ENCODE results near the gene COL6A3.

The COL6A3 gene

DNA sequence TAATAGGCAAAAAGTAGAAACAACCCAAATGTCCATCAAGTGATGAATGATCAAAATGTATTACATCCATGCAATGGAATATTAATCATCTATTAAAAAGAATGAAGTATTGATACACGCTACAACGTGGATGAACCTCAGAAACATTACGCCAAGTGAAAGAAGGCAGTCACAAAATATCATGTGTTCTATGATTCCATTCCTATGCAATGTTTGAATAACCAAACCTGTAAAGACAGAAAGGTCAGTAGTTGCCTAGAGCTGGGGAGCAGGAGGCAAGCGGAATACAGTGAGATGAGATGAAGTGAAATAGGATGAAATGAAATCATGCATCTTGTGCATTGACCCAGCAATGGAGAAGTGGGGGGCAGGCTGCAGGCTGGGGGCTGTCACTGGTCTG, 17.9 kb upstream of the COL6A3 start:
- H3K4me3 ChIP-seq (ENCODE audit: insufficient read depth, low read depth, low read length, poor library complexity, severe bottlenecking): no peak overlapping the region

DNA sequence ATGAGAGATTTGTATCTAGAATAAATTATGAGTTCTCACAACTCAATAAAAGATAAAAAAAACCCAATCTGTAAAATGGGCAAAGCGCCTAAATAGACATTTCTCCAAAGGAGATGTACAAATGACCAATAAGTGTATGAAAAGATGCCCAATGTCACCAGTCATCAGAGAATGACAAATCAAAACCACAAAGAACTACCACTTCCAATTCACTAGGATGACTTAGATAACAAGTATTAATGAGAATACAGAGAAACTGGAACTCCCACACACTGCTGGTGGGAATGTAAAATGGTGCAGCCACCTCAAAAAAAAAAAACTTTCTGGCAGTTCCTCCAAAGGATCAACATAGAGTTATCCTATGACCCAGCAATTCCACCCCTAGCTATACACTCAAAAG, 17.4 kb upstream of the COL6A3 start:
- no peak for DNase-seq
- H3K9me3 ChIP-seq (ENCODE audit: control insufficient read depth, low read length): no peaks in the 10 kb centered on the region
- no peaks in the 10 kb centered on the region for H3K27me3 ChIP-seq (replicated peaks; ENCODE audit: control insufficient read depth, insufficient read depth, low read length, poor library complexity, severe bottlenecking)
- no peak overlapping the region for H3K4me3 ChIP-seq (ENCODE audit: insufficient read depth, low read depth, low read length, poor library complexity, severe bottlenecking)
- peaks cover 60% of the 10 kb centered on the region for H3K4me1 ChIP-seq (ENCODE audit: control insufficient read depth, insufficient read depth, low read length, poor library complexity, severe bottlenecking)
- no peaks in the 10 kb centered on the region for H3K36me3 ChIP-seq (ENCODE audit: control insufficient read depth, insufficient read depth, low read length)
- no peak overlapping the region for H3K27ac ChIP-seq (ENCODE audit: insufficient read depth, low read length, poor library complexity, severe bottlenecking)

More for the DNA sequence above, 17.9 kb upstream of the COL6A3 start:
- no peak for DNase-seq
- Histone ChIP-seq H3K4me1 (ENCODE audit: control insufficient read depth, insufficient read depth, low read length, poor library complexity, severe bottlenecking) (peaks cover 60% of the 10 kb centered on the region), H3K27ac (ENCODE audit: insufficient read depth, low read length, poor library complexity, severe bottlenecking) (peak overlapping the region; percentile 48), H3K36me3 (ENCODE audit: control insufficient read depth, insufficient read depth, low read length) (no peaks in the 10 kb centered on the region), H3K9me3 (ENCODE audit: control insufficient read depth, low read length) (no peaks in the 10 kb centered on the region), H3K27me3 (replicated peaks; ENCODE audit: control insufficient read depth, insufficient read depth, low read length, poor library complexity, severe bottlenecking) (no peaks in the 10 kb centered on the region)

DNA sequence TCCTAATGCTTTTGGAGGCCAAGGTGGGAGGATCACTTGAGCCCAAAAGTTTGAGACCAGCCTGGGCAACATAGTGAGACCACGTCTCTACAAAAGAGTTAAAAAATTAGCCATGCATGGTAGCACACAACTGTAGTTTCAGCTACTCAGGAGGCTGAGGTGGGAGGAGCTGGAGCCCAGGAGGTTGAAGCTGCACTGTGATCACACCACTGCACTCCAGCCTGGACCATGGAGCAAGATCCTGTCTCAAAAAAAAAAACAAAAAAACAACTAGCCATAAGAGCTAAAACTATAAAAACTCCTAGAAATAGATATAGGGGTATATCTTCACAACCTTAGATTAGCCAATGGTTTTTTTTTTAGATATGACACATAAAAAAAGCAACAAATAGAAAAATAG, 16.9 kb upstream of the COL6A3 start:
- no peak for DNase-seq
- Histone ChIP-seq H3K9me3 (ENCODE audit: control insufficient read depth, low read length) (no peaks in the 10 kb centered on the region), H3K4me1 (ENCODE audit: control insufficient read depth, insufficient read depth, low read length, poor library complexity, severe bottlenecking) (peaks cover 60% of the 10 kb centered on the region), H3K36me3 (ENCODE audit: control insufficient read depth, insufficient read depth, low read length) (no peaks in the 10 kb centered on the region), H3K4me3 (ENCODE audit: insufficient read depth, low read depth, low read length, poor library complexity, severe bottlenecking) (no peak overlapping the region), H3K27ac (ENCODE audit: insufficient read depth, low read length, poor library complexity, severe bottlenecking) (no peak overlapping the region), H3K27me3 (replicated peaks; ENCODE audit: control insufficient read depth, insufficient read depth, low read length, poor library complexity, severe bottlenecking) (no peaks in the 10 kb centered on the region)

DNA sequence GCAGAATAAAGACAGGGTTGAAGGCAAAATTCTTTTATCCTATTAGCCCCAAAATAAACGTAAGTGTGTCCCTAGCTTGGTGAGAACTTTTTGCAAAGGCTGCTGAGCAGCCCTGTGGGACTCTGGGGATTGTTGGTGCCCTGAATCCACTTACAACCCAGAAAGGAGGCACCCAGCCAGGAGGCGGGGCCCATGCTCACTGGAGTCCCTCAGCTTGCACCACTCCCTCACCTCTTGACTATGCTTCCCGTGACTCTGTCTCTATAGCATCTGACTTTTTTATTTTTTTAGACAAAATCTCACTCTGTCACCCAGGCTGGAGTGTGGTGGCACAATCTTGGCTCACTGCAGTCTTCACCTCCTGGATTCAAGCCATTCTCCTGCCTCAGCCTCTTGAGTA, 15.8 kb upstream of the COL6A3 start:
- Histone ChIP-seq H3K36me3 (ENCODE audit: control insufficient read depth, insufficient read depth, low read length) (no peaks in the 10 kb centered on the region), H3K4me1 (ENCODE audit: control insufficient read depth, insufficient read depth, low read length, poor library complexity, severe bottlenecking) (peaks cover 49% of the 10 kb centered on the region), H3K27ac (ENCODE audit: insufficient read depth, low read length, poor library complexity, severe bottlenecking) (no peak overlapping the region), H3K4me3 (ENCODE audit: insufficient read depth, low read depth, low read length, poor library complexity, severe bottlenecking) (no peak overlapping the region), H3K27me3 (replicated peaks; ENCODE audit: control insufficient read depth, insufficient read depth, low read length, poor library complexity, severe bottlenecking) (no peaks in the 10 kb centered on the region), H3K9me3 (ENCODE audit: control insufficient read depth, low read length) (no peaks in the 10 kb centered on the region)
- DNase-seq: no peak

DNA sequence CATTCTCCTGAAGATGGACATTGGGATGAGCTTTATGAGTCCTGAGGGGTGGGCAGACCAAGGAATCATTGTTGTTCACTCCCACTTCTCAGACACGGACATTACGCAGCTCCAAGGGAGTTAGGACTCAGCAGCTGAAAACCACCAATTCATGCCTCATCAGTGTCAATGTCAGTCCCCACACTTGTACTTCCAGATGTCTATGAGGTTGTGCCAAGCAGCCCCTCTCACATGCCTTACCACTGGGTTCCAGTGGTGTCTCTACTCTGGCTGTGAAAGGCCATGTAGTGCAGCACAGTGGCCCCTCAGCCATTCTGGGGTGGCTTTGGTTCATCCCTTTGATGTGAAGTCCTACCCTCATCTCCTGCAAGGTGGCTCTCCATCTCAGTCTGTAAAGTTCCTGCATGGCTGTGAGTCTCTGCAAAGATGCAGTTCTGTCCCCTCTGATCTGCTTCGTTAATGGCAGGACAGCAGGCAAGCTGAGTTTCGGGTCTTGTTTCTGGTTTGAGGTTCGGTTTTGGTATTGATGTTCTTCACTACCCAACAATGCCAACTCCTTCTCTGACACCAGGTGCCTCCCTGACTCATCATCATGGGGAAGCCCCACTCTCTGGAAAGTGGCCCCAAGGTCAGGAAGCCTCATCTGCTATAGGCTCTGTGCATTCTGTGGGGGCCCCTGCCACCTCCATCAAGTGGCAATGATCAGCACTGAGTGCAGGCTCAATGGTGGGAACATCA, 14.0 kb upstream of the COL6A3 start:
- Histone ChIP-seq H3K27me3 (replicated peaks; ENCODE audit: control insufficient read depth, insufficient read depth, low read length, poor library complexity, severe bottlenecking) (no peaks in the 10 kb centered on the region), H3K4me3 (ENCODE audit: insufficient read depth, low read depth, low read length, poor library complexity, severe bottlenecking) (no peak overlapping the region), H3K9me3 (ENCODE audit: control insufficient read depth, low read length) (no peaks in the 10 kb centered on the region), H3K27ac (ENCODE audit: insufficient read depth, low read length, poor library complexity, severe bottlenecking) (no peak overlapping the region), H3K4me1 (ENCODE audit: control insufficient read depth, insufficient read depth, low read length, poor library complexity, severe bottlenecking) (peaks cover 31% of the 10 kb centered on the region), H3K36me3 (ENCODE audit: control insufficient read depth, insufficient read depth, low read length) (no peaks in the 10 kb centered on the region)
- DNase-seq: peak in 2 of 3 donors; percentile 18 to 38

- Histone ChIP-seq H3K4me1 (ENCODE audit: control insufficient read depth, insufficient read depth, low read length, poor library complexity, severe bottlenecking) (peaks cover 28% of the 10 kb centered on the region), H3K4me3 (ENCODE audit: insufficient read depth, low read depth, low read length, poor library complexity, severe bottlenecking) (no peak overlapping the region), H3K36me3 (ENCODE audit: control insufficient read depth, insufficient read depth, low read length) (no peaks in the 10 kb centered on the region), H3K27me3 (replicated peaks; ENCODE audit: control insufficient read depth, insufficient read depth, low read length, poor library complexity, severe bottlenecking) (no peaks in the 10 kb centered on the region), H3K27ac (ENCODE audit: insufficient read depth, low read length, poor library complexity, severe bottlenecking) (no peak overlapping the region), H3K9me3 (ENCODE audit: control insufficient read depth, low read length) (no peaks in the 10 kb centered on the region)
- no peak for DNase-seq
Observed at GRCh38 chr2:237426517-237426916, 12.6 kb upstream of the COL6A3 start.

GRCh38 chr2:237425320-237425719, 11.4 kb upstream of the COL6A3 start:
- H3K27me3 ChIP-seq (replicated peaks; ENCODE audit: control insufficient read depth, insufficient read depth, low read length, poor library complexity, severe bottlenecking): no peaks in the 10 kb centered on the region
- H3K27ac ChIP-seq (ENCODE audit: insufficient read depth, low read length, poor library complexity, severe bottlenecking): no peak overlapping the region
- no peak overlapping the region for H3K4me3 ChIP-seq (ENCODE audit: insufficient read depth, low read depth, low read length, poor library complexity, severe bottlenecking)
- no peak for DNase-seq
- no peaks in the 10 kb centered on the region for H3K36me3 ChIP-seq (ENCODE audit: control insufficient read depth, insufficient read depth, low read length)
- no peaks in the 10 kb centered on the region for H3K9me3 ChIP-seq (ENCODE audit: control insufficient read depth, low read length)
- H3K4me1 ChIP-seq (ENCODE audit: control insufficient read depth, insufficient read depth, low read length, poor library complexity, severe bottlenecking): peaks cover 31% of the 10 kb centered on the region

- H3K27me3 ChIP-seq (replicated peaks; ENCODE audit: control insufficient read depth, insufficient read depth, low read length, poor library complexity, severe bottlenecking): no peaks in the 10 kb centered on the region
- no peak overlapping the region for H3K4me3 ChIP-seq (ENCODE audit: insufficient read depth, low read depth, low read length, poor library complexity, severe bottlenecking)
- H3K9me3 ChIP-seq (ENCODE audit: control insufficient read depth, low read length): no peaks in the 10 kb centered on the region
- DNase-seq: no peak
- H3K4me1 ChIP-seq (ENCODE audit: control insufficient read depth, insufficient read depth, low read length, poor library complexity, severe bottlenecking): peaks cover 24% of the 10 kb centered on the region
- no peak overlapping the region for H3K27ac ChIP-seq (ENCODE audit: insufficient read depth, low read length, poor library complexity, severe bottlenecking)
- no peaks in the 10 kb centered on the region for H3K36me3 ChIP-seq (ENCODE audit: control insufficient read depth, insufficient read depth, low read length)
Observed at GRCh38 chr2:237424544-237424943, 10.6 kb upstream of the COL6A3 start.

DNA sequence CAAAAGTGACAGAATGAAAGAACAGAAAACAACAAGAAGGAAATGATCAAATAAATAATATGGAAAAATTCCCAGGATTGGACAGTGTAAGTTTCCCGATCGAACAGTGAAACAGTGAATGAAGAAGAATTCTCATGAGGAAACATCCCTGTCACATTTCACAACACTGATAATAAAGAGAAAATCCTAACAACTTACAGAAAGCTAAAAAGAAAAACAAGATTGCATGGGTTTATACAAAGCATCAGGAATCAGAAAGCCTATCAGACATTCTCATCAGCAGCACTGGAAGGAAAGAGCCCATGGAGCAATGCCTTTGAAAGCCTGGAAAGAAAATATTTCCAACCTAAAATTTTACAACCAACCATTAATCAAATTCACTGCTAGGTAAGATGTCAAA, 9.9 kb upstream of the COL6A3 start:
- no peaks in the 10 kb centered on the region for H3K27me3 ChIP-seq (replicated peaks; ENCODE audit: control insufficient read depth, insufficient read depth, low read length, poor library complexity, severe bottlenecking)
- no peak overlapping the region for H3K4me3 ChIP-seq (ENCODE audit: insufficient read depth, low read depth, low read length, poor library complexity, severe bottlenecking)
- H3K4me1 ChIP-seq (ENCODE audit: control insufficient read depth, insufficient read depth, low read length, poor library complexity, severe bottlenecking): peaks cover 19% of the 10 kb centered on the region
- no peak for DNase-seq
- no peaks in the 10 kb centered on the region for H3K36me3 ChIP-seq (ENCODE audit: control insufficient read depth, insufficient read depth, low read length)
- H3K9me3 ChIP-seq (ENCODE audit: control insufficient read depth, low read length): no peaks in the 10 kb centered on the region
- H3K27ac ChIP-seq (ENCODE audit: insufficient read depth, low read length, poor library complexity, severe bottlenecking): no peak overlapping the region

- Histone ChIP-seq H3K27ac (ENCODE audit: insufficient read depth, low read length, poor library complexity, severe bottlenecking) (no peak overlapping the region), H3K4me1 (ENCODE audit: control insufficient read depth, insufficient read depth, low read length, poor library complexity, severe bottlenecking) (peaks cover 7% of the 10 kb centered on the region)
Observed at GRCh38 chr2:237422309-237422708, 8.3 kb upstream of the COL6A3 start.

More at GRCh38 chr2:237422309-237422708, 8.3 kb upstream of the COL6A3 start:
- Histone ChIP-seq H3K27me3 (replicated peaks; ENCODE audit: control insufficient read depth, insufficient read depth, low read length, poor library complexity, severe bottlenecking) (no peaks in the 10 kb centered on the region), H3K9me3 (ENCODE audit: control insufficient read depth, low read length) (no peaks in the 10 kb centered on the region), H3K4me3 (ENCODE audit: insufficient read depth, low read depth, low read length, poor library complexity, severe bottlenecking) (no peak overlapping the region), H3K36me3 (ENCODE audit: control insufficient read depth, insufficient read depth, low read length) (no peaks in the 10 kb centered on the region)
- DNase-seq: no peak
